Duodenal mucosa (tissue), 2 donors: ENCODE measurements around the gene KCNMA1.

Experiments used
- H3K27ac ChIP-seq: one replicate; pipeline ENCODE4 v1.7.0; 2013; ENCODE audit warnings: low read depth, low read length
- H3K27me3 ChIP-seq, 2 donors: one replicate each; pipeline ENCODE4 v1.7.0; 2013; ENCODE audit warnings: low read length in 2 of 2, control low read depth in 1 of 2; ENCODE audit not compliant: insufficient read depth in 2 of 2, control insufficient read depth in 1 of 2
- H3K36me3 ChIP-seq, 2 donors: one replicate each; pipeline ENCODE4 v1.7.0; 2013; ENCODE audit warnings: low read length in 2 of 2, control low read depth in 1 of 2; ENCODE audit not compliant: insufficient read depth in 2 of 2, control insufficient read depth in 1 of 2
- H3K4me1 ChIP-seq, 2 donors: one replicate each; pipeline ENCODE4 v1.7.0; 2013; ENCODE audit warnings: low read length in 2 of 2, control low read depth in 1 of 2; ENCODE audit not compliant: insufficient read depth in 2 of 2, control insufficient read depth in 1 of 2
- H3K4me3 ChIP-seq, 2 donors: one replicate each; pipeline ENCODE4 v1.7.0; 2013; ENCODE audit warnings: low read length in 2 of 2, low read depth in 1 of 2
- H3K9ac ChIP-seq, 2 donors: one replicate each; pipeline ENCODE4 v1.7.0; 2013; ENCODE audit warnings: low read length in 2 of 2, low read depth in 1 of 2
- H3K9me3 ChIP-seq, 2 donors: one replicate each; pipeline ENCODE4 v1.7.0; 2013; ENCODE audit warnings: low read length in 2 of 2, control low read depth in 1 of 2; ENCODE audit not compliant: control insufficient read depth in 1 of 2

Gene KCNMA1

GRCh38 chr10:77038407-77038806 is 599.2 kb downstream of the KCNMA1 start:
- Histone ChIP-seq H3K27ac (no peak overlapping the region), H3K4me1 (no peaks in the 10 kb centered on the region), H3K27me3 (no peaks in the 10 kb centered on the region), H3K9ac (no peak overlapping the region), H3K9me3 (no peaks in the 10 kb centered on the region), H3K36me3 (no peaks in the 10 kb centered on the region), H3K4me3 (no peak overlapping the region)

- Histone ChIP-seq H3K4me1 (no peaks in the 10 kb centered on the region), H3K36me3 (no peaks in the 10 kb centered on the region), H3K9me3 (no peaks in the 10 kb centered on the region), H3K27me3 (no peaks in the 10 kb centered on the region), H3K9ac (no peak overlapping the region), H3K27ac (no peak overlapping the region), H3K4me3 (no peak overlapping the region)
Measured at GRCh38 chr10:77037735-77038403, 599.7 kb downstream of the KCNMA1 start.

GRCh38 chr10:77036993-77037734 is 600.4 kb downstream of the KCNMA1 start:
- H3K36me3 ChIP-seq = no peaks in the 10 kb centered on the region
- H3K4me1 ChIP-seq = no peaks in the 10 kb centered on the region
- no peak overlapping the region for H3K27ac ChIP-seq
- H3K9me3 ChIP-seq = no peaks in the 10 kb centered on the region
- H3K9ac ChIP-seq = no peak overlapping the region
- no peaks in the 10 kb centered on the region for H3K27me3 ChIP-seq
- no peak overlapping the region for H3K4me3 ChIP-seq

- H3K4me3 ChIP-seq = no peak overlapping the region
Measured at GRCh38 chr10:77036276-77036675, 601.3 kb downstream of the KCNMA1 start.

GRCh38 chr10:77034795-77035194 is 602.8 kb downstream of the KCNMA1 start:
- H3K27ac ChIP-seq = no peak overlapping the region
- no peak overlapping the region for H3K9ac ChIP-seq
- H3K27me3 ChIP-seq = no peaks in the 10 kb centered on the region
- no peak overlapping the region for H3K4me3 ChIP-seq
- H3K9me3 ChIP-seq = no peaks in the 10 kb centered on the region
- H3K4me1 ChIP-seq = no peaks in the 10 kb centered on the region
- H3K36me3 ChIP-seq = no peaks in the 10 kb centered on the region

More at GRCh38 chr10:77036276-77036675, 601.3 kb downstream of the KCNMA1 start:
- Histone ChIP-seq H3K4me1 (no peaks in the 10 kb centered on the region), H3K27ac (no peak overlapping the region), H3K9me3 (no peaks in the 10 kb centered on the region), H3K9ac (no peak overlapping the region), H3K27me3 (no peaks in the 10 kb centered on the region), H3K36me3 (no peaks in the 10 kb centered on the region)

- Histone ChIP-seq H3K9ac (no peak overlapping the region), H3K4me1 (no peaks in the 10 kb centered on the region), H3K36me3 (no peaks in the 10 kb centered on the region), H3K27ac (no peak overlapping the region), H3K27me3 (no peaks in the 10 kb centered on the region), H3K4me3 (no peak overlapping the region), H3K9me3 (no peaks in the 10 kb centered on the region)
Measured at GRCh38 chr10:77034240-77034639, 603.4 kb downstream of the KCNMA1 start.

GRCh38 chr10:77032188-77032570 is 605.4 kb downstream of the KCNMA1 start:
- H3K27ac ChIP-seq = no peak overlapping the region
- H3K9ac ChIP-seq = no peak overlapping the region
- peaks cover 0 to 3% of the 10 kb centered on the region in 2 donors for H3K27me3 ChIP-seq
- no peaks in the 10 kb centered on the region for H3K9me3 ChIP-seq
- no peaks in the 10 kb centered on the region for H3K4me1 ChIP-seq
- H3K4me3 ChIP-seq = no peak overlapping the region
- no peaks in the 10 kb centered on the region for H3K36me3 ChIP-seq

- no peaks in the 10 kb centered on the region for H3K9me3 ChIP-seq
- H3K4me3 ChIP-seq = no peak overlapping the region
- no peaks in the 10 kb centered on the region for H3K36me3 ChIP-seq
- no peaks in the 10 kb centered on the region for H3K4me1 ChIP-seq
- peaks cover 0 to 3% of the 10 kb centered on the region in 2 donors for H3K27me3 ChIP-seq
- H3K27ac ChIP-seq = no peak overlapping the region
- H3K9ac ChIP-seq = no peak overlapping the region
Measured at GRCh38 chr10:77031531-77032187, 605.9 kb downstream of the KCNMA1 start.

- Histone ChIP-seq H3K9ac (no peak overlapping the region), H3K9me3 (no peaks in the 10 kb centered on the region), H3K27me3 (peaks cover 0 to 3% of the 10 kb centered on the region in 2 donors), H3K27ac (no peak overlapping the region), H3K4me3 (no peak overlapping the region), H3K4me1 (no peaks in the 10 kb centered on the region), H3K36me3 (no peaks in the 10 kb centered on the region)
Measured at GRCh38 chr10:77030974-77031373, 606.6 kb downstream of the KCNMA1 start.
